Measurements from ENCODE around the gene MRPL52. TPM values are rescaled to one million over a fixed set of nuclear protein-coding genes. Genes with fewer than 3 reads are reported as not detected.
A peak's percentile ranks its signal among the peaks of the same experiment; 100 is the strongest.

Gene MRPL52
- total and polyA plus RNA-seq, 2 of the 13 experiments (the other 11 are each of a cell fraction or from before 2014, with no cell fraction given), result 118 to 329 TPM

DNA sequence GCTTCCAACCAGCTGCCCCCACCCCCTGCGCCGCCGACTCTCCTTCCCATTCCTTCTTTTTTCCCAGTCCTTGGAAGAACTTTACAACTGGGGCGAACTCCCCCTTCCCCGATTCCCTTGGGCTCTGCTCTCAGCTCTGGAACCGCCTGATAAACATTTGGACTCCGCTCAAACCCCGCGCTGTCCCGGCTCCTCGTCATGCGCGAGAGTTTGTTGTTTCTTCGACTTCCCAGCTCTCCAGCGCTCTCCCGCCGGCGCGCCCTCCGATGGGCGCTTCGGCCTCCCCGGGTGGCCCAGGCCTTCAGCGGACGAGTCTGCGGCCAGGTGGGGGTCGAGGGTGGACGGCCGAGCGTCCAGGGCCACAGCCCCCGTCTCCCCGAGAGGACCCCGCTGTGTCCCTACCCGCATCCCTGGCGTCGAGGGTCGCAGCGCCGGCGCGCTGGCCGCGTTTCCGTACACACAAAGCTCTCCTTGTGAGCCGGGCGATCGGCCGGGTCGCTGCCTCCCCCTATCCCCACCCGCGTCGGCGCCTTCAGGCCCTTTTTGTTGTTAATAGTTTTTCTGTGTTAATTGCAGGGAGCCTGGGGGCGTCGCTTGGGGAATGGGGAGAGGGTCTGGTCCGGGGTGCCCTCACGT lies 7.5 kb downstream of the MRPL52 start (continued):
- TF ChIP-seq, protein P1, sequence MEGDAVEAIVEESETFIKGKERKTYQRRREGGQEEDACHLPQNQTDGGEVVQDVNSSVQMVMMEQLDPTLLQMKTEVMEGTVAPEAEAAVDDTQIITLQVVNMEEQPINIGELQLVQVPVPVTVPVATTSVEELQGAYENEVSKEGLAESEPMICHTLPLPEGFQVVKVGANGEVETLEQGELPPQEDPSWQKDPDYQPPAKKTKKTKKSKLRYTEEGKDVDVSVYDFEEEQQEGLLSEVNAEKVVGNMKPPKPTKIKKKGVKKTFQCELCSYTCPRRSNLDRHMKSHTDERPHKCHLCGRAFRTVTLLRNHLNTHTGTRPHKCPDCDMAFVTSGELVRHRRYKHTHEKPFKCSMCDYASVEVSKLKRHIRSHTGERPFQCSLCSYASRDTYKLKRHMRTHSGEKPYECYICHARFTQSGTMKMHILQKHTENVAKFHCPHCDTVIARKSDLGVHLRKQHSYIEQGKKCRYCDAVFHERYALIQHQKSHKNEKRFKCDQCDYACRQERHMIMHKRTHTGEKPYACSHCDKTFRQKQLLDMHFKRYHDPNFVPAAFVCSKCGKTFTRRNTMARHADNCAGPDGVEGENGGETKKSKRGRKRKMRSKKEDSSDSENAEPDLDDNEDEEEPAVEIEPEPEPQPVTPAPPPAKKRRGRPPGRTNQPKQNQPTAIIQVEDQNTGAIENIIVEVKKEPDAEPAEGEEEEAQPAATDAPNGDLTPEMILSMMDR (CRISPR knock-in tag; IDR thresholded peaks at IDR 0.05), result peak; percentile 66
- TF ChIP-seq ZNF138 (CRISPR knock-in tag; IDR thresholded peaks at IDR 0.05; ENCODE audit: low read depth), result peak; percentile 53
- TF ChIP-seq ATAD3A (CRISPR knock-in tag; IDR thresholded peaks at IDR 0.05), result no peak
- TF ChIP-seq ZNF607 (CRISPR knock-in tag; IDR thresholded peaks at IDR 0.05; ENCODE audit: borderline replicate concordance), result no peak; the same call in 1 of the 2 replicates
- TF ChIP-seq SALL1 (CRISPR knock-in tag; IDR thresholded peaks at IDR 0.05), result peak; percentile 78
- TF ChIP-seq, protein P2, sequence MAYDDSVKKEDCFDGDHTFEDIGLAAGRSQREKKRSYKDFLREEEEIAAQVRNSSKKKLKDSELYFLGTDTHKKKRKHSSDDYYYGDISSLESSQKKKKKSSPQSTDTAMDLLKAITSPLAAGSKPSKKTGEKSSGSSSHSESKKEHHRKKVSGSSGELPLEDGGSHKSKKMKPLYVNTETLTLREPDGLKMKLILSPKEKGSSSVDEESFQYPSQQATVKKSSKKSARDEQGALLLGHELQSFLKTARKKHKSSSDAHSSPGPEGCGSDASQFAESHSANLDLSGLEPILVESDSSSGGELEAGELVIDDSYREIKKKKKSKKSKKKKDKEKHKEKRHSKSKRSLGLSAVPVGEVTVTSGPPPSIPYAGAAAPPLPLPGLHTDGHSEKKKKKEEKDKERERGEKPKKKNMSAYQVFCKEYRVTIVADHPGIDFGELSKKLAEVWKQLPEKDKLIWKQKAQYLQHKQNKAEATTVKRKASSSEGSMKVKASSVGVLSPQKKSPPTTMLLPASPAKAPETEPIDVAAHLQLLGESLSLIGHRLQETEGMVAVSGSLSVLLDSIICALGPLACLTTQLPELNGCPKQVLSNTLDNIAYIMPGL (CRISPR knock-in tag; IDR thresholded peaks at IDR 0.05; ENCODE audit: borderline replicate concordance in 1 of 2, low read depth in 1 of 2), result peak; percentile 86 to 91
- TF ChIP-seq ZNF24 (IDR thresholded peaks at IDR 0.05), result no peak
- TF ChIP-seq, protein P3, sequence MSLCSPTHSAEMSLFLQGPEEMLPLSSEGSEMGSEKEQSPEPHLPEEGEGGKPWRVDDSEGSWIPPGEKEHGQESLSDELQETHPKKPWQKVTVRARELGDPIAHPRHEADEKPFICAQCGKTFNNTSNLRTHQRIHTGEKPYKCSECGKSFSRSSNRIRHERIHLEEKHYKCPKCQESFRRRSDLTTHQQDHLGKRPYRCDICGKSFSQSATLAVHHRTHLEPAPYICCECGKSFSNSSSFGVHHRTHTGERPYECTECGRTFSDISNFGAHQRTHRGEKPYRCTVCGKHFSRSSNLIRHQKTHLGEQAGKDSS (CRISPR knock-in tag; IDR thresholded peaks at IDR 0.05; ENCODE audit: borderline replicate concordance, low read depth), result peak; percentile 88
- TF ChIP-seq ELF1 (CRISPR knock-in tag; IDR thresholded peaks at IDR 0.05), result peak; percentile 30; the same call in 1 of the 2 replicates
- peak; percentile 76; the same call in 1 of the 2 replicates for TF ChIP-seq GABPB1 (CRISPR knock-in tag; IDR thresholded peaks at IDR 0.05)
- no peak for TF ChIP-seq ZNF569 (CRISPR knock-in tag; IDR thresholded peaks at IDR 0.05; ENCODE audit: borderline replicate concordance)
- TF ChIP-seq, protein P4, sequence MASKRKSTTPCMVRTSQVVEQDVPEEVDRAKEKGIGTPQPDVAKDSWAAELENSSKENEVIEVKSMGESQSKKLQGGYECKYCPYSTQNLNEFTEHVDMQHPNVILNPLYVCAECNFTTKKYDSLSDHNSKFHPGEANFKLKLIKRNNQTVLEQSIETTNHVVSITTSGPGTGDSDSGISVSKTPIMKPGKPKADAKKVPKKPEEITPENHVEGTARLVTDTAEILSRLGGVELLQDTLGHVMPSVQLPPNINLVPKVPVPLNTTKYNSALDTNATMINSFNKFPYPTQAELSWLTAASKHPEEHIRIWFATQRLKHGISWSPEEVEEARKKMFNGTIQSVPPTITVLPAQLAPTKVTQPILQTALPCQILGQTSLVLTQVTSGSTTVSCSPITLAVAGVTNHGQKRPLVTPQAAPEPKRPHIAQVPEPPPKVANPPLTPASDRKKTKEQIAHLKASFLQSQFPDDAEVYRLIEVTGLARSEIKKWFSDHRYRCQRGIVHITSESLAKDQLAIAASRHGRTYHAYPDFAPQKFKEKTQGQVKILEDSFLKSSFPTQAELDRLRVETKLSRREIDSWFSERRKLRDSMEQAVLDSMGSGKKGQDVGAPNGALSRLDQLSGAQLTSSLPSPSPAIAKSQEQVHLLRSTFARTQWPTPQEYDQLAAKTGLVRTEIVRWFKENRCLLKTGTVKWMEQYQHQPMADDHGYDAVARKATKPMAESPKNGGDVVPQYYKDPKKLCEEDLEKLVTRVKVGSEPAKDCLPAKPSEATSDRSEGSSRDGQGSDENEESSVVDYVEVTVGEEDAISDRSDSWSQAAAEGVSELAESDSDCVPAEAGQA (IDR thresholded peaks at IDR 0.05; ENCODE audit: low read depth), result 0 out of 2 replicates have a peak, but pooled peaks have one; percentile 44
- TF ChIP-seq, protein P4 (CRISPR knock-in tag; IDR thresholded peaks at IDR 0.05; ENCODE audit: borderline replicate concordance), result no peak; the same call in 1 of the 2 replicates
- 0 out of 2 replicates have a peak, but pooled peaks have one; percentile 43 for TF ChIP-seq ZNF20 (CRISPR knock-in tag; IDR thresholded peaks at IDR 0.05)
- peak; percentile 96 for TF ChIP-seq SMAD9 (CRISPR knock-in tag; IDR thresholded peaks at IDR 0.05)
- TF ChIP-seq ZNF577 (CRISPR knock-in tag; IDR thresholded peaks at IDR 0.05; ENCODE audit: borderline replicate concordance, low read depth), result 0 out of 2 replicates have a peak, but pooled peaks have one; percentile 91
- TF ChIP-seq SYNCRIP (IDR thresholded peaks at IDR 0.05; ENCODE audit: insufficient read depth, low read depth, low read length), result no peak

All from HepG2 (cell line).